WI38 (cell line): Measurements from ENCODE around the gene TELO2.

ENCODE experiments used
- H3K4me3 ChIP-seq: 2 replicates; pipeline ENCODE4 v1.5.1; 2011; ENCODE audit warnings: low read depth, mild to moderate bottlenecking, control low read depth, low read length
- CTCF ChIP-seq: IDR thresholded peaks from 2 replicates; pipeline ENCODE4 v1.5.1; 2012; ENCODE audit warnings: low read depth, mild to moderate bottlenecking, control low read depth, low read length

Gene TELO2

GRCh38 chr16:1509307-1510221, 16.4 kb downstream of the TELO2 start:
- no peak for TF ChIP-seq CTCF
- H3K4me3 ChIP-seq, result no peak overlapping the region

- no peak for TF ChIP-seq CTCF
- H3K4me3 ChIP-seq, result no peak overlapping the region
These were observed 17.1 kb downstream of the TELO2 start for GRCh38 chr16:1510272-1510671.

- H3K4me3 ChIP-seq, result no peak overlapping the region
- no peak for TF ChIP-seq CTCF
These were observed 17.8 kb downstream of the TELO2 start for GRCh38 chr16:1510941-1511351.

- no peak overlapping the region for H3K4me3 ChIP-seq
- TF ChIP-seq CTCF, result no peak
These were observed 18.8 kb downstream of the TELO2 start for GRCh38 chr16:1511662-1512569.

GRCh38 chr16:1512774-1513173, 19.6 kb downstream of the TELO2 start:
- no peak overlapping the region for H3K4me3 ChIP-seq
- no peak for TF ChIP-seq CTCF

GRCh38 chr16:1514507-1514906, 21.3 kb downstream of the TELO2 start:
- H3K4me3 ChIP-seq, result no peak overlapping the region
- no peak for TF ChIP-seq CTCF
